Femur (tissue), 1 donor: ENCODE measurements around the gene EIF2B1.
A peak's percentile ranks its signal among the peaks of the same experiment; 100 is the strongest.

Experiments
- DNase-seq: peaks from one replicate; pipeline ENCODE4 v3.0.0-alpha.2; 2017

EIF2B1 gene

GRCh38 chr12:123633379-123634141 is at the start of gene EIF2B1, which contains the start of gene GTF2H3:
Gene EIF2B1, minus strand, starts transcription at chr12:123633686. Its CDS starts 129 bp downstream, at chr12:123633557.
Gene GTF2H3, plus strand, starts transcription at chr12:123633829. Its CDS starts 31 bp downstream, at chr12:123633860.
- peak; percentile 98 for DNase-seq

GRCh38 chr12:123681605-123682004 is 48.1 kb upstream of the EIF2B1 start:
- no peak for DNase-seq

- no peak for DNase-seq
These were observed 45.5 kb upstream of the EIF2B1 start for GRCh38 chr12:123678981-123679380.

- no peak for DNase-seq
These were observed 43.3 kb upstream of the EIF2B1 start for GRCh38 chr12:123676616-123677320.

GRCh38 chr12:123675436-123675835 is 42.0 kb upstream of the EIF2B1 start:
- DNase-seq: no peak

GRCh38 chr12:123671876-123672275 is 38.4 kb upstream of the EIF2B1 start:
- no peak for DNase-seq

GRCh38 chr12:123670882-123671728 is 37.6 kb upstream of the EIF2B1 start, which contains the start of gene TCTN2:
Gene TCTN2, plus strand, starts transcription at chr12:123671113. Its CDS starts 128 bp downstream, at chr12:123671241.
- DNase-seq: peak; percentile 96

GRCh38 chr12:123667771-123668170 is 34.3 kb upstream of the EIF2B1 start:
- no peak for DNase-seq

- no peak for DNase-seq
These were observed 26.7 kb upstream of the EIF2B1 start for GRCh38 chr12:123659996-123660727.

GRCh38 chr12:123657211-123657610 is 23.7 kb upstream of the EIF2B1 start:
- no peak for DNase-seq

GRCh38 chr12:123656392-123656791 is 22.9 kb upstream of the EIF2B1 start:
- no peak for DNase-seq

- DNase-seq: no peak
These were observed 21.9 kb upstream of the EIF2B1 start for GRCh38 chr12:123655420-123655819.

- no peak for DNase-seq
These were observed 20.7 kb upstream of the EIF2B1 start for GRCh38 chr12:123654129-123654701.

- DNase-seq: no peak
These were observed 14.9 kb upstream of the EIF2B1 start for GRCh38 chr12:123648401-123648800.

GRCh38 chr12:123645878-123646277 is 12.4 kb upstream of the EIF2B1 start:
- DNase-seq: no peak

- DNase-seq: no peak
These were observed 11.9 kb upstream of the EIF2B1 start for GRCh38 chr12:123645380-123645779.

- no peak for DNase-seq
These were observed 10.4 kb upstream of the EIF2B1 start for GRCh38 chr12:123643911-123644310.

- no peak for DNase-seq
These were observed 666 bp upstream of the EIF2B1 start for GRCh38 chr12:123634142-123634561.

- no peak for DNase-seq
These were observed 11.6 kb downstream of the EIF2B1 start for GRCh38 chr12:123621619-123622530.

GRCh38 chr12:123621101-123621500 is 12.4 kb downstream of the EIF2B1 start:
- no peak for DNase-seq

- DNase-seq: no peak
These were observed 15.9 kb downstream of the EIF2B1 start for GRCh38 chr12:123617580-123617979.
